T-cell (primary cell): Measurements from ENCODE around the gene SORD. TPM values are rescaled to one million over a fixed set of nuclear protein-coding genes. Genes with fewer than 3 reads are reported as not detected.
"Not testable (repeated sequence)": the region's sequence is repeated elsewhere in the genome, so short reads cannot be mapped to it uniquely, and the experiment has no call there.

ENCODE experiments used
- ATAC-seq, 4 experiments: fragments of 200-7000 bp in 3 of 4; fragments of 150-1000 bp in 1 of 4; cut with Tn5 transposase; replicated peaks in 1 of 4; 1 replicate in 3 of 4; 2 replicates in 1 of 4; pipeline ENCODE4 v1.10.0; 2021; ENCODE audit warnings: moderate library complexity in 3 of 4, mild to moderate bottlenecking in 2 of 4, moderate number of reproducible peaks in 1 of 4
- CTCF ChIA-PET, 2 donors: fragments of 300-600 bp; sonication (Branson Sonifier 250); formaldehyde crosslinking; loops; one replicate each; lab custom pipeline; 2022; ENCODE audit warnings: antibody characterized with exemption in 2 of 2; lab: Charles Lee
- POLR2A ChIA-PET, 2 donors: fragments of 300-600 bp; sonication (Branson Sonifier 250); formaldehyde crosslinking; loops; one replicate each; lab custom pipeline; 2022; ENCODE audit warnings: antibody characterized with exemption in 2 of 2; lab: Charles Lee
- DNase-seq, 35 experiments: peaks; one replicate each; pipeline versions ENCODE4 v3.0.0 to v3.0.0-alpha.2; 2013 to 2023
- H3K27ac ChIP-seq: one replicate; pipeline ENCODE4 v1.5.1; 2013; ENCODE audit warnings: low read length
- H3K27me3 ChIP-seq, 2 experiments: replicated peaks in 1 of 2; 1 replicate in 1 of 2; 2 replicates in 1 of 2; pipeline versions ENCODE4 v1.6.1 to v1.7.0; 2013; ENCODE audit warnings: low read length in 1 of 2, mixed read lengths in 1 of 2; ENCODE audit not compliant: control insufficient read depth in 2 of 2, insufficient read depth in 2 of 2; ENCODE audit errors: extremely low read depth in 1 of 2
- H3K36me3 ChIP-seq, 2 donors: 1 replicate in 1 of 2; 2 replicates in 1 of 2; pipeline versions ENCODE4 v1.6.1 to v1.7.0; 2013; ENCODE audit warnings: low read length in 1 of 2; ENCODE audit not compliant: control insufficient read depth in 2 of 2, insufficient read depth in 1 of 2; ENCODE audit errors: extremely low read depth in 1 of 2
- H3K4me1 ChIP-seq, 2 experiments: 1 replicate in 1 of 2; 2 replicates in 1 of 2; pipeline versions ENCODE4 v1.6.1 to v1.7.0; 2013; ENCODE audit warnings: low read length in 2 of 2, mixed read lengths in 1 of 2; ENCODE audit not compliant: insufficient read depth in 2 of 2, control insufficient read depth in 1 of 2; ENCODE audit errors: extremely low read depth in 1 of 2
- H3K4me3 ChIP-seq, 2 donors: 1 replicate in 1 of 2; 2 replicates in 1 of 2; pipeline versions ENCODE4 v1.5.1 to v1.7.0; 2013; ENCODE audit warnings: mild to moderate bottlenecking in 2 of 2, low read length in 1 of 2, moderate library complexity in 1 of 2; ENCODE audit not compliant: control insufficient read depth in 1 of 2; ENCODE audit errors: extremely low read depth in 1 of 2
- H3K9me3 ChIP-seq: 2 replicates; pipeline ENCODE4 v1.7.0; 2013
- H3K27ac Mint-ChIP-seq, 2 donors: one replicate each; pipeline ENCODE4 v1.8.0; 2020 to 2021; ENCODE audit warnings: mild to moderate bottlenecking in 2 of 2, mixed read lengths in 2 of 2
- H3K27me3 Mint-ChIP-seq, 2 donors: one replicate each; pipeline ENCODE4 v1.8.0; 2021 to 2022; ENCODE audit warnings: mixed read lengths in 2 of 2
- H3K36me3 Mint-ChIP-seq: one replicate; pipeline ENCODE4 v1.8.0; 2021; ENCODE audit warnings: mixed read lengths
- H3K4me1 Mint-ChIP-seq, 3 donors: one replicate each; pipeline ENCODE4 v1.8.0; 2020 to 2022; ENCODE audit warnings: mixed read lengths in 3 of 3, mild to moderate bottlenecking in 1 of 3
- H3K4me3 Mint-ChIP-seq, 3 donors: one replicate each; pipeline ENCODE4 v1.8.0; 2020 to 2022; ENCODE audit warnings: mild to moderate bottlenecking in 3 of 3, mixed read lengths in 3 of 3, moderate library complexity in 3 of 3
- H3K9me3 Mint-ChIP-seq, 3 donors: one replicate each; pipeline ENCODE4 v1.8.0; 2020 to 2022; ENCODE audit warnings: mixed read lengths in 3 of 3
- WGBS: methylation state at CpG from one replicate; pipeline ENCODE4 v1.1.5; 2013; ENCODE audit warnings: missing lambda C conversion rate; ENCODE audit not compliant: insufficient coverage; 5-methylcytosine and 5-hydroxymethylcytosine counted together
- total RNA-seq, 35 experiments: library from RNA in 6 of 35; stranded (reverse) in 6 of 35; fragments of 120-200 nt in 1 of 35; gene quantifications; one replicate each; pipeline versions ENCODE4 v1.2.1 to v1.2.4 and lab custom pipeline; 2013 to 2026

Gene SORD
- total RNA-seq, 5 donors from 2014 or later (not counting 1 experiment from before 2014, with no cell fraction given) = 2.6 to 6.0 (median 5.1) TPM

DNA sequence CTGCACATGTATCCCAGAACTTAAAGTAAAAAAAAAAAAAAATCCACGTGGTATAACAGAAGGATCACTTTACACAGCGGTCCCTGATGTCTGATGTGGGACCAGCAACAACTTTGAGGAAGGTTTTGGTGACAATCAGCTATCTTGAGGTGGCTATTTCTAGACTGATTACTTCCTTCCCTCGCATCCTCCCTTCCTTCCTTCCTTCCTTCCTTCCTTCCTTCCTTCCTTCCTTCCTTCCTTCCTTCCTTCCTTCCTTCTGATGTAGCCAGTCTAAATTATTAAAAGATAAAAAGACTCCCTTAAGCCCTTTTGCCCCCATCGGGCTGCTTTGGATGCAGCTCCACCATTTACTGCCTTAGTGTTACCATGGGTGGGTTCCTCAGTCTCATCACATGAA is 14.9 kb downstream of the SORD start:
- Mint-ChIP-seq H3K4me3 (no peak overlapping the region), H3K27me3 (no peaks in the 10 kb centered on the region), H3K36me3 (peaks cover 8% of the 10 kb centered on the region), H3K9me3 (no peaks in the 10 kb centered on the region), H3K27ac (no peak overlapping the region), H3K4me1 (peaks cover 15 to 24% (median 18%) of the 10 kb centered on the region in 3 donors)
- Histone ChIP-seq H3K27ac (no peak overlapping the region), H3K27me3 (no peaks in the 10 kb centered on the region), H3K4me1 (peaks cover 0 to 4% of the 10 kb centered on the region in 2 experiments), H3K36me3 (no peaks in the 10 kb centered on the region), H3K9me3 (no peaks in the 10 kb centered on the region), H3K4me3 (no peak overlapping the region)
- ATAC-seq (no peak), DNase-seq (no peak)
- no CpG with 5 or more reads among the region's 4 CpGs for WGBS
- POLR2A ChIA-PET = no interaction called here
- CTCF ChIA-PET = interaction anchor here (0.6 to 1.2 kb wide), 6 partner anchors 56 to 548 kb away, joined by 3 to 6 read pairs (median 4); no protein-coding TSS in a partner anchor

DNA sequence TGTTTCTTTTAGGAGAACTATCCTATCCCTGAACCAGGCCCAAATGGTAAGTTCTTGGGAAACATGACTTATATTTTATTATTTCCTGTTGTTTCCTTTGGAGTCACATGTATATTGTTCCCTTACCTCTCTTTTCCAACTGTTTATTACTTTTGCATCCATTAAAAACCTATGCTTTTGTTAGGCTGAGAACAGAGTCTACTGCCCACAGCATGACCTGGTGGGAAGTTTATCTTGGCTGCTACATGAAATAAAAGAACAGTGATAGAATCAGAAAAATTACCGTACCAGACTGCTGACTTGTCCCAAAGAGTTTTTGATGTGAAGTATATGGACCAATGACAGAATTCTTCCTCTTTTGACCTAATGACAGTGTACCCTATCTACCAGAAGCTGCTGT is 17.4 kb downstream of the SORD start:
- H3K27me3 Mint-ChIP-seq, ATAC-seq, POLR2A ChIA-PET, CTCF ChIA-PET, H3K36me3 ChIP-seq, H3K4me1 ChIP-seq, DNase-seq, H3K9me3 ChIP-seq, H3K27me3 ChIP-seq, H3K4me3 ChIP-seq, H3K4me3 Mint-ChIP-seq, H3K36me3 Mint-ChIP-seq, H3K9me3 Mint-ChIP-seq, H3K27ac Mint-ChIP-seq, H3K27ac ChIP-seq: not testable (repeated sequence)
- WGBS = no CpG with 5 or more reads among the region's 1 CpG
- peaks cover 15 to 24% (median 18%) of the 10 kb centered on the region in 3 donors for H3K4me1 Mint-ChIP-seq

GRCh38 chr15:45041538-45041937 is 18.5 kb downstream of the SORD start:
- H3K9me3 ChIP-seq, H3K4me1 ChIP-seq, H3K27ac ChIP-seq, H3K9me3 Mint-ChIP-seq, CTCF ChIA-PET, H3K4me3 Mint-ChIP-seq, H3K36me3 ChIP-seq, DNase-seq, H3K4me3 ChIP-seq, ATAC-seq, H3K27me3 ChIP-seq, H3K27me3 Mint-ChIP-seq, POLR2A ChIA-PET, H3K36me3 Mint-ChIP-seq, H3K27ac Mint-ChIP-seq: not testable (repeated sequence)
- WGBS = 88% methylated on average over 3 of the region's 5 CpGs
- peaks cover 5 to 13% (median 7%) of the 10 kb centered on the region in 3 donors for H3K4me1 Mint-ChIP-seq

GRCh38 chr15:45042859-45043258 is 19.9 kb downstream of the SORD start:
- H3K27ac ChIP-seq = not testable (repeated sequence)

GRCh38 chr15:45044270-45044669 is 21.3 kb downstream of the SORD start:
- CTCF ChIA-PET, H3K36me3 ChIP-seq, H3K4me3 ChIP-seq, H3K4me1 Mint-ChIP-seq, DNase-seq, H3K27me3 Mint-ChIP-seq, H3K9me3 Mint-ChIP-seq, ATAC-seq, H3K9me3 ChIP-seq, H3K4me1 ChIP-seq, H3K27ac ChIP-seq, H3K27me3 ChIP-seq, H3K4me3 Mint-ChIP-seq, POLR2A ChIA-PET, H3K27ac Mint-ChIP-seq: not testable (repeated sequence)
- peaks cover 21% of the 10 kb centered on the region for H3K36me3 Mint-ChIP-seq
- WGBS = no CpG with 5 or more reads among the region's 1 CpG

More at GRCh38 chr15:45042859-45043258, 19.9 kb downstream of the SORD start:
- H3K9me3 Mint-ChIP-seq, DNase-seq, H3K36me3 ChIP-seq, H3K4me1 Mint-ChIP-seq, H3K27me3 Mint-ChIP-seq, H3K4me3 Mint-ChIP-seq, H3K27ac Mint-ChIP-seq, H3K36me3 Mint-ChIP-seq, H3K9me3 ChIP-seq, H3K27me3 ChIP-seq, H3K4me3 ChIP-seq, H3K4me1 ChIP-seq, POLR2A ChIA-PET, ATAC-seq, CTCF ChIA-PET: not testable (repeated sequence)
- WGBS = no CpG with 5 or more reads among the region's 2 CpGs

DNA sequence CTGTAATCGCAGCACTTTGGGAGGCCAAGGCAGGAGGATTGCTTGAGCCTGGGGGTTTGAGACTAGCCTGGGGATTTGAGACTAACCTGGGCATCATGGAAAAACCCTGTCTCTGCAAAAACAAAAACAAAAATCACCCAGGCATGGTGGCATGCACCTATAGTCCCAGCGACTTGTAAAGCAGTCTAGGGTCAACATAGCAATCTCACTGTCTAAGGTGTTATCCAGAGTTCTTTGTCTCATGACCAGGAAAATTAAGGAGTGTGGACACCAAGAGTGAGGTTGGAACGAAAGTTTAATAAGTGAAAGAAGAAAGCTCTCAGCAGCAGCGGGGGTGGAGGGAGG is 25.4 kb downstream of the SORD start:
- H3K9me3 Mint-ChIP-seq, H3K4me3 ChIP-seq, H3K27ac ChIP-seq, CTCF ChIA-PET, H3K4me1 Mint-ChIP-seq, DNase-seq, H3K4me3 Mint-ChIP-seq, H3K4me1 ChIP-seq, H3K27me3 Mint-ChIP-seq, H3K27me3 ChIP-seq, ATAC-seq, H3K27ac Mint-ChIP-seq, H3K9me3 ChIP-seq, H3K36me3 ChIP-seq, POLR2A ChIA-PET: not testable (repeated sequence)
- 100% methylated on average over 1 of the region's 4 CpGs for WGBS
- H3K36me3 Mint-ChIP-seq = peaks cover 52% of the 10 kb centered on the region
